HepG2 (cell line): ENCODE measurements around the gene SBK3. TPM values are rescaled to one million over a fixed set of nuclear protein-coding genes. Genes with fewer than 3 reads are reported as not detected.
A peak's percentile ranks its signal among the peaks of the same experiment; 100 is the strongest.

Experiments
- ATAC-seq: fragments of 200-7000 bp; cut with Tn5 transposase; 3 replicates; pipeline ENCODE4 v1.9.1; 2020; ENCODE audit warnings: mild to moderate bottlenecking, moderate library complexity
- BruUV-seq: library from RNA; stranded (reverse); fragments of 400-500 nt; replicated peaks from 2 replicates; lab custom pipeline; 2021; lab: Mats Ljungman, UMichigan
- CTCF ChIA-PET: fragments of 300-600 bp; formaldehyde crosslinking; extraction: SDS; loops from one replicate; lab custom pipeline; 2021; ENCODE audit warnings: low total read pairs, inconsistent platforms, low intra/inter-chr PET ratio; lab: Yijun Ruan, JAX
- POLR2A ChIA-PET: fragments of 350-600 bp; sonication (Branson Sonifier 250); formaldehyde crosslinking; loops from one replicate; lab custom pipeline; 2020; ENCODE audit warnings: antibody characterized with exemption, inconsistent platforms; lab: Yijun Ruan, JAX
- DNase-seq: peaks from one replicate; pipeline ENCODE4 v3.0.0-alpha.2; 2015; ENCODE audit warnings: low spot score
- FAIRE-seq: peaks from 3 replicates; lab custom pipeline; 2011; peaks lifted over from hg19 to GRCh38; lab: Jason Lieb, UNC
- H2AFZ ChIP-seq: one replicate; pipeline ENCODE4 v1.6.1; 2011; ENCODE audit warnings: low read length, inconsistent platforms
- H3K27ac ChIP-seq: fragments of 300-600 bp; 3 replicates; pipeline ENCODE4 v1.8.0; 2011; ENCODE audit warnings: mixed run types, mild to moderate bottlenecking, mixed read lengths, low read length, inconsistent platforms; ENCODE audit not compliant: insufficient read depth; ENCODE audit errors: extremely low read length
- H3K27me3 ChIP-seq, 2 experiments: fragments of 200-600 bp in 1 of 2; 2 replicates in 1 of 2; 3 replicates in 1 of 2; pipeline versions ENCODE4 v1.6.0 to v1.8.0; 2011; ENCODE audit warnings: low read length in 2 of 2, mild to moderate bottlenecking in 2 of 2, moderate library complexity in 2 of 2, inconsistent platforms in 1 of 2; ENCODE audit not compliant: insufficient read depth in 2 of 2, control insufficient read depth in 1 of 2
- H3K36me3 ChIP-seq, 2 experiments: fragments of 200-600 bp in 1 of 2; replicated peaks in 1 of 2; 2 replicates in 1 of 2; 3 replicates in 1 of 2; pipeline versions ENCODE4 v1.5.1 to v1.8.0; 2011; ENCODE audit warnings: low read length in 2 of 2, inconsistent platforms in 1 of 2; ENCODE audit not compliant: insufficient read depth in 2 of 2, control insufficient read depth in 1 of 2
- H3K4me1 ChIP-seq: 2 replicates; pipeline ENCODE4 v1.5.1; 2012; ENCODE audit warnings: low read length, inconsistent platforms; ENCODE audit not compliant: insufficient read depth
- H3K4me2 ChIP-seq: 2 replicates; pipeline ENCODE4 v1.6.0; 2011; ENCODE audit warnings: low read depth, low read length, inconsistent platforms
- H3K4me3 ChIP-seq, 3 experiments: fragments of 200-600 bp in 1 of 3; sonication (generic), shearing (Covaris generic) in 1 of 3; replicated peaks in 1 of 3; 2 replicates each; pipeline ENCODE4 v1.5.1; 2011 to 2016; ENCODE audit warnings: low read length in 3 of 3, inconsistent platforms in 2 of 3, low read depth in 2 of 3, mild to moderate bottlenecking in 2 of 3, control low read depth in 1 of 3, mixed read lengths in 1 of 3; ENCODE audit not compliant: insufficient read depth in 1 of 3
- H3K79me2 ChIP-seq: one replicate; pipeline ENCODE4 v1.6.1; 2011; ENCODE audit warnings: low read length, inconsistent platforms; ENCODE audit not compliant: insufficient read depth
- H3K9ac ChIP-seq: 2 replicates; pipeline ENCODE4 v1.6.0; 2011; ENCODE audit warnings: mild to moderate bottlenecking, low read depth, low read length, inconsistent platforms; ENCODE audit not compliant: insufficient read depth
- H3K9me3 ChIP-seq: 2 replicates; pipeline ENCODE4 v1.5.1; 2012; ENCODE audit warnings: mild to moderate bottlenecking, low read length
- H4K20me1 ChIP-seq: 2 replicates; pipeline ENCODE4 v1.6.0; 2011; ENCODE audit warnings: inconsistent platforms, mild to moderate bottlenecking, low read length, moderate library complexity; ENCODE audit not compliant: insufficient read depth
- AGO2 ChIP-seq: fragments of 200-400 bp; formaldehyde crosslinking; optimal IDR thresholded peaks from 2 replicates; pipeline ENCODE3; 2017; ENCODE audit warnings: mild to moderate bottlenecking, low read depth, low read length, moderate library complexity
- ARNT2 ChIP-seq: sonication (generic); formaldehyde crosslinking; IDR thresholded peaks from 2 replicates; pipeline ENCODE4 v1.8.0; 2022; ENCODE audit warnings: mild to moderate bottlenecking, low read depth, missing genetic modification reagents, moderate library complexity
- FOXC1 ChIP-seq: sonication (generic); formaldehyde crosslinking; IDR thresholded peaks from 2 replicates; pipeline ENCODE4 v1.8.0; 2022; ENCODE audit warnings: mild to moderate bottlenecking, missing genetic modification reagents, borderline replicate concordance
- GABPB1 ChIP-seq: IDR thresholded peaks from 2 replicates; pipeline ENCODE4 v1.6.1; 2016; ENCODE audit warnings: mild to moderate bottlenecking, missing genetic modification reagents, moderate library complexity, missing compliant biosample characterization
- HDAC2 ChIP-seq: sonication (generic); formaldehyde crosslinking; IDR thresholded peaks from 2 replicates; pipeline ENCODE4 v1.4.0; 2020; ENCODE audit warnings: missing genetic modification reagents
- RBFOX2 ChIP-seq: fragments of 200-400 bp; formaldehyde crosslinking; IDR thresholded peaks from 2 replicates; pipeline ENCODE4 v1.6.1; 2017; ENCODE audit warnings: low read depth, mild to moderate bottlenecking, low read length
- RBM39 ChIP-seq: fragments of 200-400 bp; formaldehyde crosslinking; IDR thresholded peaks from one replicate; pipeline ENCODE4 v1.6.1; 2018; ENCODE audit warnings: antibody characterized with exemption, mild to moderate bottlenecking, low read depth, low read length; ENCODE audit not compliant: poor library complexity, severe bottlenecking
- ZNF430 ChIP-seq: sonication (generic); formaldehyde crosslinking; IDR thresholded peaks from 2 replicates; pipeline ENCODE4 v1.9.0; 2021; ENCODE audit warnings: mild to moderate bottlenecking, missing genetic modification reagents
- ZNF546 ChIP-seq: sonication (generic); formaldehyde crosslinking; conservative IDR thresholded peaks from 2 replicates; pipeline ENCODE4 v1.8.1; 2023; ENCODE audit warnings: mild to moderate bottlenecking, missing genetic modification reagents
- ZNF768 ChIP-seq: sonication (generic); formaldehyde crosslinking; IDR thresholded peaks from 2 replicates; pipeline ENCODE4 v1.4.0; 2020; ENCODE audit warnings: missing genetic modification reagents
- WGBS: methylation state at CpG from one replicate; pipeline ENCODE4 v1.1.6; 2017; ENCODE audit warnings: low lambda C conversion rate; 5-methylcytosine and 5-hydroxymethylcytosine counted together
- in situ Hi-C: cut with HindIII; loops from 2 replicates; pipeline ENCODE4 v1.10.0; 2017; ENCODE audit warnings: low pct_unique_long_range_greater_than_20kb; ENCODE audit not compliant: extremely low pct_ligation_motif_present
- intact Hi-C: fragments of 100-400 bp; cut with micrococcal nuclease; formaldehyde crosslinking; loops from one replicate; pipeline ENCODE4 v1.10.0; 2022; ENCODE audit not compliant: unreplicated experiment
- polyA plus RNA-seq, 8 experiments: library from polyadenylated mRNA; depleted of rRNA in 3 of 8; stranded (reverse) in 7 of 8; unstranded in 1 of 8; fragments of >200 nt; fragmentation: Illumina TruSeq in 4 of 8; extraction: Trizol in 4 of 8; gene quantifications; 2 replicates each; pipeline versions ENCODE4 v1.2.1 to v1.2.3, GENCODE V29; 2011 to 2016; ENCODE audit warnings: low read depth in 4 of 8, missing spikeins in 1 of 8, mixed read lengths in 1 of 8; ENCODE audit not compliant: insufficient read depth in 1 of 8
- total RNA-seq, 5 experiments: library from RNA; depleted of rRNA; stranded (reverse); fragments of >200 nt; fragmentation: Illumina TruSeq; extraction: Trizol; gene quantifications; 2 replicates each; pipeline ENCODE4 v1.2.3, GENCODE V29; 2016; ENCODE audit warnings: low read depth in 1 of 5
- TF ChIP-seq, protein P1 (sequence below): IDR thresholded peaks from 2 replicates; pipeline ENCODE4 v1.6.1; 2016; ENCODE audit warnings: mild to moderate bottlenecking
- TF ChIP-seq, protein P2 (sequence below): sonication (generic); formaldehyde crosslinking; IDR thresholded peaks from 2 replicates; pipeline ENCODE4 v1.8.0; 2023; ENCODE audit warnings: mild to moderate bottlenecking, missing genetic modification reagents
- TF ChIP-seq, protein P3 (sequence below): sonication (generic); formaldehyde crosslinking; IDR thresholded peaks from 2 replicates; pipeline ENCODE4 v1.5.1; 2020; ENCODE audit warnings: mild to moderate bottlenecking, missing genetic modification reagents, moderate library complexity

Gene SBK3
- total and polyA plus RNA-seq, 2 of the 13 experiments (the other 11 are each of a cell fraction or from before 2014, with no cell fraction given): 0.66 to 0.77 TPM

DNA sequence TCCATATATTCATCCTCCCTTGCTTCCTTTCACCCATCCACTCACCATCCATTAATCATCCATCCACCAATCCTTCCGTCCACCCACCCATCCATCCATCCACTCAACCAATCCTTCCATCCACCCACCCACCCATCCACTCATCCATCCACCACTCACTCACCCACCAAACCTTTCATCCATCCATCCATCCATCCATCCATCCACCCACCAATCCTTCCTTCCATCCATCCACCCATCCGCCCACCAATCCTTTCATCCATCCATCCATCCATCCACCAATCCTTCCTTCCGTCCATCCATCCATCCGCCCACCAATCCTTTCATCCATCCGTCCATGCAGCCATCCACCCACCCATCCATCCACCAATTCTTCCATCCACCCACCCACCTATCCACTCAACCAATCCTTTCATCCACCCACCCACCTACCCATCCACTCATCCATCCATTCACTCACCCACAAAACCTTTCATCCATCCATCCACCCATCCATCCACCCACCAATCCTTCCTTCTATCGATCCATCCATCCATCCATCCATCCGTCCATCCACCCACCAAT lies 3.0 kb downstream of the SBK3 start:
- intact Hi-C loops: no loop called here
- H3K9ac ChIP-seq: no peak overlapping the region
- H3K4me3 ChIP-seq: no peak overlapping the region
- FAIRE-seq (no peak), DNase-seq (no peak), ATAC-seq (no peak)
- no peaks in the 10 kb centered on the region for H3K36me3 ChIP-seq
- no peaks in the 10 kb centered on the region; a peak in 2 of 5 replicates for H3K27me3 ChIP-seq
- no peaks in the 10 kb centered on the region for H4K20me1 ChIP-seq
- H3K4me2 ChIP-seq: no peak overlapping the region
- no peaks in the 10 kb centered on the region for H3K9me3 ChIP-seq
- H2AFZ ChIP-seq: no peak overlapping the region
- no TSS peak for BruUV-seq
- ChIA-PET POLR2A (no interaction called here), CTCF (no interaction called here)
- H3K27ac ChIP-seq: no peak overlapping the region
- H3K4me1 ChIP-seq: peaks cover 40% of the 10 kb centered on the region
- in situ Hi-C loops: no loop called here
- WGBS: 65% methylated on average over 7 of the region's 7 CpGs
- H3K79me2 ChIP-seq: no peaks in the 10 kb centered on the region
- no peak for TF ChIP-seq ZNF546
- TF ChIP-seq, protein P1, sequence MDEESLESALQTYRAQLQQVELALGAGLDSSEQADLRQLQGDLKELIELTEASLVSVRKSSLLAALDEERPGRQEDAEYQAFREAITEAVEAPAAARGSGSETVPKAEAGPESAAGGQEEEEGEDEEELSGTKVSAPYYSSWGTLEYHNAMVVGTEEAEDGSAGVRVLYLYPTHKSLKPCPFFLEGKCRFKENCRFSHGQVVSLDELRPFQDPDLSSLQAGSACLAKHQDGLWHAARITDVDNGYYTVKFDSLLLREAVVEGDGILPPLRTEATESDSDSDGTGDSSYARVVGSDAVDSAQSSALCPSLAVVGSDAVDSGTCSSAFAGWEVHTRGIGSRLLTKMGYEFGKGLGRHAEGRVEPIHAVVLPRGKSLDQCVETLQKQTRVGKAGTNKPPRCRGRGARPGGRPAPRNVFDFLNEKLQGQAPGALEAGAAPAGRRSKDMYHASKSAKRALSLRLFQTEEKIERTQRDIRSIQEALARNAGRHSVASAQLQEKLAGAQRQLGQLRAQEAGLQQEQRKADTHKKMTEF (CRISPR knock-in tag): no peak
- TF ChIP-seq, protein P2, sequence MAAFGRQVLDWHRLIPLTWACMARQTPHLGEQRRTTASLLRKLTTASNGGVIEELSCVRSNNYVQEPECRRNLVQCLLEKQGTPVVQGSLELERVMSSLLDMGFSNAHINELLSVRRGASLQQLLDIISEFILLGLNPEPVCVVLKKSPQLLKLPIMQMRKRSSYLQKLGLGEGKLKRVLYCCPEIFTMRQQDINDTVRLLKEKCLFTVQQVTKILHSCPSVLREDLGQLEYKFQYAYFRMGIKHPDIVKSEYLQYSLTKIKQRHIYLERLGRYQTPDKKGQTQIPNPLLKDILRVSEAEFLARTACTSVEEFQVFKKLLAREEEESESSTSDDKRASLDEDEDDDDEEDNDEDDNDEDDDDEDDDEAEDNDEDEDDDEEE: no peak

DNA sequence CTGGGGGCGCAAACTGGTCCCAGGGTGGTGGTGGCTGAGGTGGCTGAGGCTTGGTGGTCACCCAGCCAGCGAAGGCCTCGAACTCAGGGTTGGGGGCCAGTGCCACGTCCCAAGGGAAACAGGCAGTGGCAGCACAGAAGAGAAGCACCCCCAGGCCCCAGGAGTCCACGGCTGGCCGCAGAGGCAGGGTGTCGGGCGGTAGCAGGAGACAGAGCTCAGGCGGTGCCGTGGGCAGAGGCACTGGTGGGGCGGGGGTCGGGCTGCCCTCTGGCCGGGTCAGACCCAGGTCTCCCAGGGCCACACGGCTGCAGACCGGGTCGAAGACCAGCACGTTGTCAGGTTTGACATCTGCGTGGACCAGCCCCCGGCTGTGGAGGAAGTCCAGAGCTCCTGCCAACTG lies 4.3 kb downstream of the SBK3 start:
- BruUV-seq: no TSS peak
- intact Hi-C loops: no loop called here
- Histone ChIP-seq H3K4me1 (peaks cover 40% of the 10 kb centered on the region), H4K20me1 (no peaks in the 10 kb centered on the region), H3K9ac (no peak overlapping the region), H3K9me3 (no peaks in the 10 kb centered on the region), H3K36me3 (no peaks in the 10 kb centered on the region), H3K4me2 (no peak overlapping the region), H2AFZ (no peak overlapping the region), H3K4me3 (no peak overlapping the region), H3K27me3 (no peaks in the 10 kb centered on the region; a peak in 2 of 5 replicates), H3K79me2 (no peaks in the 10 kb centered on the region), H3K27ac (no peak overlapping the region)
- no peak for FAIRE-seq
- DNase-seq: no peak
- in situ Hi-C loops: no loop called here
- ChIA-PET POLR2A (interaction anchor here (1.1 kb wide), 1 partner anchor 9 kb away, joined by 3 read pairs; no protein-coding TSS in a partner anchor), CTCF (no interaction called here)
- WGBS: no CpG with 5 or more reads among the region's 19 CpGs
- ATAC-seq: no peak
- TF ChIP-seq HDAC2 (CRISPR knock-in tag) (no peak), RBM39 (no peak), ZNF430 (CRISPR knock-in tag) (no peak), GABPB1 (CRISPR knock-in tag) (0 out of 2 replicates have a peak, but pooled peaks have one; percentile 10), RBFOX2 (peak; percentile 40; the same call in 1 of the 2 replicates), FOXC1 (CRISPR knock-in tag) (no peak), AGO2 (peak; percentile 44), ZNF768 (no peak), ARNT2 (CRISPR knock-in tag) (no peak)
- TF ChIP-seq, protein P3, sequence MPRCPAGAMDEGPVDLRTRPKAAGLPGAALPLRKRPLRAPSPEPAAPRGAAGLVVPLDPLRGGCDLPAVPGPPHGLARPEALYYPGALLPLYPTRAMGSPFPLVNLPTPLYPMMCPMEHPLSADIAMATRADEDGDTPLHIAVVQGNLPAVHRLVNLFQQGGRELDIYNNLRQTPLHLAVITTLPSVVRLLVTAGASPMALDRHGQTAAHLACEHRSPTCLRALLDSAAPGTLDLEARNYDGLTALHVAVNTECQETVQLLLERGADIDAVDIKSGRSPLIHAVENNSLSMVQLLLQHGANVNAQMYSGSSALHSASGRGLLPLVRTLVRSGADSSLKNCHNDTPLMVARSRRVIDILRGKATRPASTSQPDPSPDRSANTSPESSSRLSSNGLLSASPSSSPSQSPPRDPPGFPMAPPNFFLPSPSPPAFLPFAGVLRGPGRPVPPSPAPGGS (CRISPR knock-in tag): no peak
